ENCODE data around the gene THRA. TPM values are rescaled to one million over a fixed set of nuclear protein-coding genes. Genes with fewer than 3 reads are reported as not detected.

Gene THRA
- total and polyA plus RNA-seq, 2 of the 8 experiments (the other 6 are each of a cell fraction or from before 2014, with no cell fraction given) = 6.4 to 10.2 TPM

DNA sequence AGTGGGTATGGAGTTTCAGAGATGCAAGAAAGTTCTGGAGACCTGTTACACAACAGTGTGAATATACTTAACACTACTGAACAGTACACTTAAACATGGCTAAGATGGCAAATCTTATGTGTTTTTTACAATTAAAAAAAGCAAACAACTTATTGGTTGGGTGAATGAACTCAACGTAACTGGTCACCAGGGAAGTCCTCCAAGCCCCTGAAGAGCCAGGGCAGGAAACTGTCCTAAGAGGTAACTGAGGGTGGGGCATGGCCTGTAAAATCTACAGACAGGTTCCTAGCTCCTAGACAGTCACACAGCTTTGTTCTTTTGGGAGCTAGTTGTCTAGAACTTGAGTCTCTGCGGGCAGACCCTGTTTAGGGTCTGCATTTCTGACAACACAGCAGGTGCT lies 37.2 kb upstream of the THRA start:
- Histone ChIP-seq H4K8ac (ENCODE audit: extremely low read depth, insufficient read depth, low read length) (no peak overlapping the region), H3K27me3 (replicated peaks in 1 of 4; ENCODE audit: control insufficient read depth in 3 of 4, extremely low read depth in 1 of 4, insufficient read depth in 3 of 4, low read length in 3 of 4) (no peaks in the 10 kb centered on the region), H3K79me2 (ENCODE audit: control insufficient read depth in 1 of 2, insufficient read depth in 2 of 2, low read length in 2 of 2) (no peaks in the 10 kb centered on the region), H3K79me1 (ENCODE audit: low read depth, low read length) (no peaks in the 10 kb centered on the region), H4K20me1 (replicated peaks in 1 of 2; ENCODE audit: control insufficient read depth in 1 of 2, insufficient read depth in 2 of 2, low read length in 2 of 2) (peaks cover 0 to 2% of the 10 kb centered on the region in 2 experiments), H3K23me2 (ENCODE audit: low read depth, low read length) (no peaks in the 10 kb centered on the region), H3K56ac (replicated peaks; ENCODE audit: insufficient read length, low read depth, low read length) (no peak overlapping the region), H2BK5ac (ENCODE audit: low read depth, low read length) (no peak overlapping the region), H3K9me3 (ENCODE audit: insufficient read depth in 2 of 2, low read depth in 1 of 2, low read length in 1 of 2) (no peaks in the 10 kb centered on the region), H2AK5ac (ENCODE audit: low read depth, low read length) (no peak overlapping the region), H3K18ac (ENCODE audit: extremely low read depth, low read length) (no peak overlapping the region), H3K36me3 (ENCODE audit: control insufficient read depth in 2 of 4, insufficient read depth in 4 of 4, low read length in 3 of 4) (peaks cover 16 to 37% (median 34%) of the 10 kb centered on the region in 4 experiments), H3K4me1 (replicated peaks in 1 of 4; ENCODE audit: control insufficient read depth in 3 of 4, insufficient read depth in 4 of 4, low read length in 3 of 4) (no peaks in the 10 kb centered on the region), H3K27ac (ENCODE audit: low read depth, low read length) (no peak overlapping the region), H4K5ac (ENCODE audit: insufficient read length, low read depth, low read length) (no peak overlapping the region), H3K9ac (replicated peaks in 1 of 4; ENCODE audit: extremely low read depth in 1 of 4, low read depth in 3 of 4, low read length in 3 of 4) (no peak overlapping the region), H3K23ac (ENCODE audit: insufficient read length) (no peak overlapping the region), H3K14ac (ENCODE audit: insufficient read length) (no peak overlapping the region), H2BK12ac (ENCODE audit: low read depth, low read length) (no peak overlapping the region), H2BK20ac (ENCODE audit: low read length) (no peak overlapping the region), H2BK120ac (replicated peaks; ENCODE audit: low read depth, low read length) (no peak overlapping the region), H3K4me2 (ENCODE audit: insufficient read depth in 1 of 2, low read depth in 2 of 2, low read length in 2 of 2) (no peak overlapping the region), H2AFZ (ENCODE audit: low read length) (no peak overlapping the region), H4K91ac (replicated peaks; ENCODE audit: insufficient read length, low read length) (no peak overlapping the region), H3K4me3 (ENCODE audit: extremely low read depth in 1 of 4, insufficient read depth in 2 of 4, low read depth in 3 of 4, low read length in 4 of 4) (no peak overlapping the region), H3K4ac (replicated peaks; ENCODE audit: insufficient read length, low read depth, low read length) (no peak overlapping the region), H2BK15ac (ENCODE audit: low read length) (no peak overlapping the region)
- ChIA-PET POLR2A (ENCODE audit: partially characterized antibody) (interaction anchor here (1.2 to 4.8 kb wide), 3 partner anchors 9 to 98 kb away, joined by 4 to 42 read pairs (median 10); partner anchors contain the start of gene CSF3), CTCF (ENCODE audit: partially characterized antibody) (interaction anchor here (0.8 to 29.7 kb wide), 7 partner anchors 12 to 336 kb away, joined by 3 to 876 read pairs (median 10); partner anchors contain the start of genes CSF3, MED24 and THRA)
- FAIRE-seq (no peak), DNase-seq (ENCODE audit: low read depth in 1 of 2, low spot score in 2 of 2) (no peak)
- WGBS, 2 experiments (ENCODE audit: extremely low coverage in 1 of 2, insufficient coverage in 1 of 2, insufficient read length in 1 of 2, insufficient replicate concordance in 2 of 2, low coverage in 1 of 2, low lambda C conversion rate in 2 of 2, missing lambda C conversion rate in 1 of 2) = 100% methylated on average over 2 of the region's 2 CpGs; no CpG with 5 or more reads in 1 of the 2 experiments
- no peak for TF ChIP-seq TAF7 (optimal IDR thresholded peaks at IDR 0.05; ENCODE audit: borderline replicate concordance, low read depth, low read length)

Measured in H1 (cell line).